Ishikawa (cell line): Measurements from ENCODE around the gene HERC4.

ENCODE experiments used
- CEBPB ChIP-seq: IDR thresholded peaks from 2 replicates; pipeline ENCODE4 v1.6.1; 2012
- CREB1 ChIP-seq: IDR thresholded peaks from 2 replicates; pipeline ENCODE4 v1.6.1; 2012; ENCODE audit warnings: low read depth
- EGR1 ChIP-seq: IDR thresholded peaks from 2 replicates; pipeline ENCODE4 v1.6.1; 2012
- EP300 ChIP-seq: IDR thresholded peaks from 2 replicates; pipeline ENCODE4 v1.6.1; 2012; ENCODE audit warnings: borderline replicate concordance
- FOXM1 ChIP-seq: IDR thresholded peaks from 2 replicates; pipeline ENCODE4 v1.6.1; 2012; ENCODE audit warnings: low read depth, borderline replicate concordance
- MAX ChIP-seq: IDR thresholded peaks from 2 replicates; pipeline ENCODE4 v1.6.1; 2012
- NFIC ChIP-seq: IDR thresholded peaks from 2 replicates; pipeline ENCODE4 v1.6.1; 2012
- RAD21 ChIP-seq: IDR thresholded peaks from 2 replicates; pipeline ENCODE4 v1.6.1; 2012; ENCODE audit warnings: low read depth
- REST ChIP-seq: IDR thresholded peaks from 2 replicates; pipeline ENCODE4 v1.6.1; 2012; ENCODE audit warnings: low read depth, mild to moderate bottlenecking
- TAF1 ChIP-seq: IDR thresholded peaks from 2 replicates; pipeline ENCODE4 v1.6.1; 2012; ENCODE audit warnings: low read depth, mild to moderate bottlenecking
- TCF12 ChIP-seq: IDR thresholded peaks from 2 replicates; pipeline ENCODE4 v1.6.1; 2012; ENCODE audit warnings: low read depth
- TEAD4 ChIP-seq: IDR thresholded peaks from 2 replicates; pipeline ENCODE4 v1.6.1; 2012
- USF1 ChIP-seq: IDR thresholded peaks from 2 replicates; pipeline ENCODE4 v1.6.1; 2012
- YY1 ChIP-seq: IDR thresholded peaks from 2 replicates; pipeline ENCODE4 v1.6.1; 2012; ENCODE audit warnings: low read depth
- ZBTB7A ChIP-seq: IDR thresholded peaks from 2 replicates; pipeline ENCODE4 v1.6.1; 2012; ENCODE audit warnings: low read depth

The HERC4 gene

GRCh38 chr10:67925449-67926005, 149.6 kb downstream of the HERC4 start:
- TF ChIP-seq CREB1: no peak
- no peak for TF ChIP-seq MAX
- no peak for TF ChIP-seq RAD21
- TF ChIP-seq TEAD4: no peak
- TF ChIP-seq REST: no peak
- TF ChIP-seq EP300: no peak
- no peak for TF ChIP-seq ZBTB7A
- no peak for TF ChIP-seq YY1
- no peak for TF ChIP-seq CEBPB
- no peak for TF ChIP-seq USF1

GRCh38 chr10:67924136-67924535, 150.9 kb downstream of the HERC4 start:
- no peak for TF ChIP-seq TCF12
- no peak for TF ChIP-seq RAD21
- no peak for TF ChIP-seq FOXM1

GRCh38 chr10:67923551-67923950, 151.5 kb downstream of the HERC4 start:
- TF ChIP-seq YY1 (no peak), RAD21 (no peak), CEBPB (no peak), TCF12 (no peak), NFIC (no peak), MAX (no peak), CREB1 (no peak), EP300 (no peak), TAF1 (no peak), USF1 (no peak), ZBTB7A (no peak), FOXM1 (no peak), TEAD4 (no peak), EGR1 (no peak), REST (no peak)

- no peak for TF ChIP-seq NFIC
- no peak for TF ChIP-seq FOXM1
- TF ChIP-seq REST: no peak
- TF ChIP-seq CREB1: no peak
- no peak for TF ChIP-seq RAD21
- no peak for TF ChIP-seq EP300
- TF ChIP-seq YY1: no peak
- no peak for TF ChIP-seq TEAD4
- no peak for TF ChIP-seq USF1
- no peak for TF ChIP-seq CEBPB
- no peak for TF ChIP-seq TAF1
- no peak for TF ChIP-seq MAX
- no peak for TF ChIP-seq ZBTB7A
- no peak for TF ChIP-seq EGR1
- no peak for TF ChIP-seq TCF12
These were observed 154.0 kb downstream of the HERC4 start for GRCh38 chr10:67921065-67921464.
